ENCODE measurements around the gene SNX10. TPM values are rescaled to one million over a fixed set of nuclear protein-coding genes. Genes with fewer than 3 reads are reported as not detected.

SNX10 gene
- total and polyA plus RNA-seq, 2 of the 8 experiments (the other 6 are each of a cell fraction or from before 2014, with no cell fraction given), result 4.4 to 9.6 TPM

DNA sequence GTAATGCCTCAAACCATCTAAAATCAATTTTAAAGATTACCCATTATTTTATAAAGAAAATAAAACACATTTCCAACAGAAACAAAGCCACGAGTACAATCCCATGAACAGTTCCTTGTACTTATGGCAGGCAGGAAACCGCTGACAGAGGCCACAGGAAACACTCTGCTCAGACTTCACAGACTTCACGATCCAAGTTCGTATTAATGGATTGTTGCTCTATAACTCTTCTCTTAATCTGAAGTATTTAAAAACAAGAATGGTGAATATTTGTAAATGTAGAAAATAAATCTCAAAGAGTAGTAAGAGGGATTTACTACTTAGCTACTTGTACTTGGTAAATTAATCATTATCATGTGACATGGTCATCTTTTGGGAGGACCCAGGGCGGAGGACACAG is 78.3 kb downstream of the SNX10 start (continued):
- TF ChIP-seq ZNF274 (IDR thresholded peaks at IDR 0.05; ENCODE audit: borderline replicate concordance, extremely low read depth, low read length) (no peak), SP4 (IDR thresholded peaks at IDR 0.05; ENCODE audit: low read length) (no peak)
- TF ChIP-seq, protein P1, sequence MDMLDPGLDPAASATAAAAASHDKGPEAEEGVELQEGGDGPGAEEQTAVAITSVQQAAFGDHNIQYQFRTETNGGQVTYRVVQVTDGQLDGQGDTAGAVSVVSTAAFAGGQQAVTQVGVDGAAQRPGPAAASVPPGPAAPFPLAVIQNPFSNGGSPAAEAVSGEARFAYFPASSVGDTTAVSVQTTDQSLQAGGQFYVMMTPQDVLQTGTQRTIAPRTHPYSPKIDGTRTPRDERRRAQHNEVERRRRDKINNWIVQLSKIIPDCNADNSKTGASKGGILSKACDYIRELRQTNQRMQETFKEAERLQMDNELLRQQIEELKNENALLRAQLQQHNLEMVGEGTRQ (IDR thresholded peaks at IDR 0.05; ENCODE audit: low read length), result no peak

All from H1 (cell line).